ENCODE results near the gene DNASE1L2.

DNA sequence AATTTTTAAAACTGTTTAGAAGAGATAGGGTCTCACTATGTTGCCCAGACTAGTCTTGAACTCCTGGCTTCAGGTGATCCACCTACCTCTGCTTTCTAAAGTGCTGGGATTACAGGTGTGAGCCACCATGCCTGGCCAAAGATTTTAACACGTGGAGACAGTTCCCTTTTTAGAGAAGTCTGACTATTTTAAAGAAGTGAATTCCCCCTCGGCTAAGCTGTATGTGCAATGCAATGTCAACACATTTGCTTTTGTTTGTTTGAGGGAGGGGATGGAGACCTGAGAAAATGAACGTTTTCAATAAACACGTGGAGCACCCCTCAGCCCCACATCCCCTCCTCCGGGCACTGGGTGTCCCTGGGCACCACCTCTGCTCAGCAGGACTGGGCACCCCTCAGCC is 46.0 kb downstream of the DNASE1L2 start:
- TF ChIP-seq, protein P1, sequence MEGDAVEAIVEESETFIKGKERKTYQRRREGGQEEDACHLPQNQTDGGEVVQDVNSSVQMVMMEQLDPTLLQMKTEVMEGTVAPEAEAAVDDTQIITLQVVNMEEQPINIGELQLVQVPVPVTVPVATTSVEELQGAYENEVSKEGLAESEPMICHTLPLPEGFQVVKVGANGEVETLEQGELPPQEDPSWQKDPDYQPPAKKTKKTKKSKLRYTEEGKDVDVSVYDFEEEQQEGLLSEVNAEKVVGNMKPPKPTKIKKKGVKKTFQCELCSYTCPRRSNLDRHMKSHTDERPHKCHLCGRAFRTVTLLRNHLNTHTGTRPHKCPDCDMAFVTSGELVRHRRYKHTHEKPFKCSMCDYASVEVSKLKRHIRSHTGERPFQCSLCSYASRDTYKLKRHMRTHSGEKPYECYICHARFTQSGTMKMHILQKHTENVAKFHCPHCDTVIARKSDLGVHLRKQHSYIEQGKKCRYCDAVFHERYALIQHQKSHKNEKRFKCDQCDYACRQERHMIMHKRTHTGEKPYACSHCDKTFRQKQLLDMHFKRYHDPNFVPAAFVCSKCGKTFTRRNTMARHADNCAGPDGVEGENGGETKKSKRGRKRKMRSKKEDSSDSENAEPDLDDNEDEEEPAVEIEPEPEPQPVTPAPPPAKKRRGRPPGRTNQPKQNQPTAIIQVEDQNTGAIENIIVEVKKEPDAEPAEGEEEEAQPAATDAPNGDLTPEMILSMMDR (IDR thresholded peaks at IDR 0.05; ENCODE audit: poor library complexity) = no peak
- no peak for TF ChIP-seq EZH2phosphoT487 (IDR thresholded peaks at IDR 0.05; ENCODE audit: low read depth, severe bottlenecking, unreplicated experiment)

Data from hepatocyte (in vitro differentiated cells).